Effector CD4-positive, alpha-beta T cell (primary cell): ENCODE measurements around the gene HOXB7.

Experiments
- DNase-seq: peaks from one replicate; pipeline ENCODE4 v3.0.0-alpha.2; 2020

Gene HOXB7

DNA sequence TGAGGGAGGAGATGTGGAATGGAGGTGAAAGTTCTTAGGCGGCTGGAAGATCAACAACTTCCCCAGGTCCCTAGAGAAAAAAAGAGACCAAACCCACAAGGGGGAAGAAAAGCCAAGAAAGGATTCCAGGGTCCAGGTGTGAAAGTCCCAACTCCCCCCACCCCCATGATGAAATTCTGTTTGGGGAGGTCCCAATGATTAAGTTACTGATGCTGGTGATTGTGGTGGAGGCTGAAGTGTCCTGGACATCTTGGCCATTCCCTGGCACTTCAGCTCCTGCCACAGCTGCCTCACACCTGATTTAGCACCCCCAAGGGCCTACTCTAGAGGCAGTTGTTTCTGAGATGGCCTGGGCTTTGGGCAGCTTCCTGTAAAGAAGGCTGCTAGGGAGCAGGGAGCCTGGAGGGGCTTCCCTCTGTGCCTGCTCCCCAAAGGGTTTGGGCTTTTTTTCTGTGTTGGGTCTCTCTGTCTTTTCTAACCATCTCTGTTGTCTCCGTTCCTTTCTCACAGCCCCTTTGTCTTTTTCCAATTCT lies 45.7 kb downstream of the HOXB7 start:
- DNase-seq = no peak

DNA sequence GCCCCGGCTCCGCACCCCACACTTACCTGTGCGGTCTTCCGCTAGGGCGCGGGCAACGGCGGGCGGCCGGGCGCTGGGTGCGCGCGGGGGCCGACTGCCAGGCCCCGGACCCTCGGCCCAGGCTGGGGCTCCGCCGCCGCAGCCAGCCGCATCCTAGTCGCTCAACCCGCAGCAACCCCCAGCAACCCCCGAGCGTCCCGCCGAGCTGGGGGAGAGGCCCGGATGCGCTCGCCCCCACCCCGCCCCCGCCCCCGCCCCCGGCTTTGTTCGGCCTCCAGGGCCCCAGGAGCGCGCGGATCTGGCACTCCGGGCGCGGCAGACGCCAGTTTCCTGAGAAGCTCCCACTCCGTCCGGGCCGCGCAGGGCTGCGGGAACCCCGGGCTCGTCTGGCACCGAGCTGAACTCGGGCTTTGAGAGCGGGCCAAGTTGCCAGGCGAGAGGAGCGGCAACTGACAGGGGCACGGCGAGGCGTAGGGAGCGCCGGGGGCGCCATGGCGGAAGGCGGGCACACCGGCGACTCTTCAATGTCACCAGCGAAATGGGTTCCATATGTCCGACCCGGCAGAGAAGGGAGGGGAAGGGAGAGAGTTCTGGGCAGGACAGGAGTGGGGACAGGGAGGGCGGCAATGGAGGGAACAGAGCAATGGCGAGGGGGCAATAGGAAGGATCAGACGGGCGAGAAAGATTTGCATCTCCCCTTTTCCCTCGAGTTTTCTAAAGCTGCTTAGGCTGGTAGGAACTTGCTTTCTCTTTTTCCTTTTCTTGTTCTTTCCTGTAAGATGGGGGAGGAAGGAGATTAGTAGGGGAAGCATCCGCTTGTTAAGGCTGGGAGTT lies 46.4 kb downstream of the HOXB7 start:
- DNase-seq = no peak

DNA sequence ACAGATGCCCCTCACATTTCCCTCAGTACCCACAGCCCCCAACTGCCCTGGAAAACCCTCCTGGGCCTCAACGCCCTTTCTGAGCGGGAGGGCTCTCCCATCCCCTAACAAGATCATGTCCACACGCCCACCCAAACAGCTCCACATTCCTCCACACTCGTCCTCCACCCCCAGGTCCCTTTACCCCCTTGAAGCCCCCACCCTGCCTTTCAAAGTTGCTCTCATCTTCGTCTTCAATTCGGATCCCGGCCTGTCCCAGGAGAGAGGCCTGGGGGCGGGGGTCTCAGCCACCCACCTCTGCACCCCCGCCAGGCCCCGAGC lies 47.0 kb downstream of the HOXB7 start:
- no peak for DNase-seq

DNA sequence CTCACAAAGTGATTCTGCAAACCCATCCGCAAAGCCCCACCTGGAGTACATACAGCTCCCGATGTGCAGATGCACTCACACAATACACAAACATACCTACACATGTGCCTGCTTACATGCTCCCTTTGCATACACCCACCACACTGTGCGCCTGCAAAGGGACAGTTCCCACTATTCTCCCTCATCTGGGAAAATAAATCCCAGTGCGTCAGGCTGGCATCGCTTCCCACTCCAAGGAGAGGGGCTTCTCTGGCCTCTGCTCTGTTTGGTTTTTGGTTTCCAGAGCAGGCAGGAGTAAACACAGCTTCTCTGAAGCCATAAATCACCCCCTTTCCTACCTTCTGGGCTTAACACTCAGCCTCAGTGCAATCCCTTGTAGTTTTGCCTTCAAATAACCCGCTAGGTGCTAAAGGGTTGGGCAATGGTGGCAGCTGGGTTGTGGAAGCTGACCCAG lies 47.4 kb downstream of the HOXB7 start:
- DNase-seq = no peak

DNA sequence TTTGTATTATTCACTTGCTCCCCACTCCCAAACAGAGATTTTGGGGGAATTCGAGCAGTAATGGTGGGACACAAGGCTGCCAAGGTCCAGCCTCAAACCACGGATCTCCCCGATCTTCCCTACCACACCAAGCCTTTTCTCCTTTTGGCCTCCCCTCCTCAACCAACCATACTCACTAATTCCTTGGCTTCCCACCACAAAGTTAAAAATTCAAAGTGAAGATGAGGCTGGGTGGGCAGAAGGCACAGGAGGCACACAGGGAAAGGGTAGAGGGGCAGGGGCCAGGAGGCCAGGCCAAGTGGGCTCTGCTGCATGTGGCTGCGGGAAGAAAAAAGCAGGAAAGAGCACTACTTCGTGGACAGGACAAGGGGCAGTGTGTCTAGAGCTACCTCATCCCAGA lies 47.9 kb downstream of the HOXB7 start:
- DNase-seq = no peak

DNA sequence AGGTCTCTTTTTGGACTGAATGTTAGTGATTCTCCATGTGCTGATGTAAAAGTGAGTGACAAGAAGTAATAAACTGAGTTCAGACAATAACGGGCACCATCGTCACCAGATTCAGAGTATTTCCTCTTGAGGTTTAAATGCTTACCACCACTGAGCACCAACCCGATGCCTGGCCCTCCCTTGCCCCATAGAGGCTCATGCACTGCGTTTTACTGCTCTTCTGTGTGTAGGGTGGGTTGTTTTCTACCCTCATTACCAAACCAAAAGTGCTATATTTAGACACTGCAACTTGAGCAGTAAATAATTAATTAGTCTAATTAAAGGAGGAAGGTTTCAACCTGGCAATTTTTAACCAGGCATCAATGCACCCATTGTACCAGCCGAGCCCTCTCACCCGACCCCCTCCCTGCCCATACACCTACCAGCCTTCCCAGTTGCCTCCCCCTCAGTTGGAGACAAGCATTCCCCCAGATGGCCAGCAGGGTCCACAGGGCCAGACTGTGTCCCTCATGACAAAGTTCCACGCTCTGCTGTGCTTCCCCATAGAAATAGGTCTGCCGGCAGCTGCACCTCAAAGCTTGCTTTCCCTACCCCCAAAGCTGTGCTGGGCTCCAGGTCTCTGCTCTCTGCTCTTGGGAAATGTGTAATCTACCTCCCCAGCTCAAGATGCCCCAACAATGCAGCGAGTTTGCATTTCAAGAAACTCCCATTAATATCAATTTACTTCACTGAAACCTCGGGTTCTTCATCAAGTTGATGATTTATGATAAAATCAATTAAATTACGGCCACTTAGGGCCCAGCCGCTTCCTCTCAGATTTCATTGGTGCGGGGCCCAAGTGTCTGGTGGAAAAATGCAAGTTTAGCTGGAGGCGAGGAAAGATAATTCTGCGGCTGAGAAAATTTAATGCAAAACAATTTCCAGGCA lies 48.7 kb downstream of the HOXB7 start:
- no peak for DNase-seq

DNA sequence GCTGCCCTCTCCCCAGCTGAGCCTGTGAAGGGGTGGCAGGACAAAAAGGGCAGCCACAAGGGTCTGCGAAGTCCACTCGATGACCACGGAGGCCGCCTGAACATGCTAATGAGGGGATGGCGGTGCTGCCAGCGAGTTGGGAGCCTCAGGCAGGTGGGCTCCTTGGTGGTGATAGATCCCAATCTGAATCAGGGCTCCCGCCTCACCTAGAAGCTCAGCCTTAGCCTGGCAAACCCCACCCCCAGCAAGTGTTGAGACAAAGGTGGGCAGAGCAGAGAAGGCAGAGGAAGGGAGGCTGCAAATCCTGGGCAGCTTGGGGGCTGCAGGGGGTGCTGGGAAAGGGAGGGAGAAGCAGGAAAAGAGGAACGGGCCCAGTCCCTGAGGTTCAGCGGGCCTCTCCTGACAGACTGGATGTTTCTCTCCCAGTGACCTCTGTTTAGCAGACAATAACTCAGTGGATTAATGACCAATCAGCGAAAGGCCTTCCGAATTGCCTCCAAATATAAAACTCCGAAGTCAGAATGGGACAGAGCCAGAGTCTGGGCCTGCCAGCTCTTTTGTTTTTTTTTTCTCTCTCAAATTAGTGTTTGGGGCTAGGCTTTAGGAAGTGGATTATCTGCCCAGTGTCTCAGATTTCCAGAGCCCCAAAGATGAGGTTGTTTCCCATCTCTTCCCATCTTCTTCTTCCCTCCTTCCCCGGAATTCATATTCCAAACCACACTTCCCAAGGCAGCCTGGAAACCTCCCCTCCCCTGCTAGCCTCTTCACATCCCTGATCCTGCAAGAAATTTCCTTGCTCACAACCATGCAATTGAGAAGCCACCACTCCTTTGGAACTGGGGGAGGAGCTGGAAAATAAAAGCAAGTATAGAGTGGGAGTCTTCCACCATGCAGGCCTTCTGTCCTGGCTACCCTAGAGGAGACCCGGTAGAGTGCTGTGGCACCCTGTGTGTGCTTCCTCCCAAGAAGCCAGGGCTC lies 50.7 kb downstream of the HOXB7 start:
- no peak for DNase-seq

DNA sequence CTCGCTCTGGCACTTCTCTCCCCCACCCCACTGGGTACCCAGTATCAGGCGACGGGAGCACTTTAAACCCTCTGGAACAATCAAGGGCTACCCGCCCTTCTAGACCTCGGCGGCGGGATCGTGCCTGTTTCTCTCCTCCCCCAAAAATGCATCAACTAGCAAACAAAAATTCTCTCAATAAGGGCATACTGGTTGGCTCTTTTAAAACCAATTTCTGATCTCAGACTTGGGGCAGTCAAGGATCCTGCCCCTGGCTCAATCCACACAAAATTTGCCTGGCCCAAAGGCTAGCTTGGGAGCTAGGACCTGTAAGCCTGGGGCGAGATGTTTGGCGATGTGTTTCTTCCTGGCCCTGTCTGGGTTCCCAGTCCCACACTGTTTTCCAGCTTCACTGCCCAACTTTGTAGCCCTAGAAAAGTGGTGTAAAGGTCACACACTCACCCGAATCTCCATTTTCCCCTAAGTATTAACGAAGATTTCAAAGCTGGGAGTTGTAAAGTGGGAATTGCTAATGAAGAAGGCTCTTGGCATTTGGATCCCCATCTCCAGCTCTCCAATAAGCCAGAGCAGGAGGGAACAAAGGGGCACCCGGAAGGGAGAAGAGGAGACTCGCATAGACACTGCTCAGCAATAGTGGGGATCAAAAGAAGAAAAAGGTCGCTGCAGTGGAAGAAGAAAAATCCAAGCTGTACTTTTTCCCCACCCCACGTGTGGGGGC lies 51.5 kb downstream of the HOXB7 start:
- no peak for DNase-seq

DNA sequence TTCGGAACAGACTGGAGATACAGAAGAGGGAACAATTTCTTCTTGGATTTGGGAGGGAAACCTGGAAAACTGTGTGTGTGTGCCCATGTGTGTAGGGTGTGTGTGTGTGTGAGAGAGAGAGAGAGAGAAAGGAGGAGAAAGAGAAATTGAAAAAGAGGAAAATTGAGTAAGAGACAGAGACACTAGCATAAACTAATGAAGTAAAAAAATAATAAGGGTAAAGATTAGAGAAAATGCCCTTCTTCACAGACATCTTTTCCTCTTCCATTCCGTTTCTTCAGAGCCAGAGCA lies 52.0 kb downstream of the HOXB7 start:
- DNase-seq = no peak

DNA sequence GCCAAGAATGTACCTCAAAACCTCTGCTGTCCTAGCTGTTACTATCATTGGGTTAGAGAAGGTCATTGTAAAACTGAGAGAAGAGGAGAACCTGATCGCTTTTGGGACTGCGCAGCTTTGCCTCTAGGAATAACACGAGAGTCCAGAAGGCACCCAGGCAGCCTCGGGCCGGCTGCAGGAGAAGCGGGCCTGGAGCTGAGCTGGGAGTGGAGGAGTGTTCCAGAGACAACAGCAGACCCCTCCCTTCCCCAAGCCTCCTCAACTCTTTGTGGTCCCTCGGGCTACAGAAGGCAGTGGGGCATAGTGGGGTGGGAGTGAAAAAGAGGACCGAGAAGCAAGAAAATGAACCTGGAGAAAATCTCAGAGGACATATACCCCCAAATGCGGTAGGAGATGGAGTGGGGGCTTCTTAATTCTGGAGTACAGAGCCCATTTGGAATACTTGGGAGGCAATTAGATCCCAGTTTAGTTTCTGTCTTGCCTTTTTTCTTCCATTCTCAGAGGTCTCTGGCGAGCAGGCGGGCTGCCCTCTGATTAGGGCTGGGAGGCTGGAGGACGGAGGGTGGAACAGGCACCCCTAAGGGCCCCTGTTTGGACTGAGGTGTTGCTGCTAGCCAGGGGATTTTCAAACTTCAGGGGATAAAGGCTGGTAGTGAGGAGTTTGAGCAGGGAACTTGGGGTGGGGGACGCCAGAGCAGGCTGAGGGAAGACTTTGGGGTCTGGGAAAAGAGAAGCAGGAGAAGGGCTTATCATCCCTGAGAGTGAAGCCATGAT lies 52.6 kb downstream of the HOXB7 start:
- no peak for DNase-seq
